ENCODE measurements around the gene COL1A1.

Gene COL1A1

GRCh38 chr17:50201276-50201854 is at the start of gene COL1A1:
Gene COL1A1, minus strand, starts transcription at chr17:50201631. Its CDS starts 118 bp downstream, at chr17:50201513.
- FAIRE-seq = no peak

- no peak for FAIRE-seq
Observed at GRCh38 chr17:50248255-50248654, 46.8 kb upstream of the COL1A1 start.

GRCh38 chr17:50244771-50245170 is 43.3 kb upstream of the COL1A1 start:
- FAIRE-seq = no peak

- FAIRE-seq = no peak
Observed at GRCh38 chr17:50241431-50241830, 40.0 kb upstream of the COL1A1 start.

GRCh38 chr17:50240851-50241250 is 39.4 kb upstream of the COL1A1 start:
- FAIRE-seq = no peak

GRCh38 chr17:50239937-50240336 is 38.5 kb upstream of the COL1A1 start:
- no peak for FAIRE-seq

- FAIRE-seq = no peak
Observed at GRCh38 chr17:50238601-50239280, 37.3 kb upstream of the COL1A1 start.

- no peak for FAIRE-seq
Observed at GRCh38 chr17:50237901-50238300, 36.5 kb upstream of the COL1A1 start.

- no peak for FAIRE-seq
Observed at GRCh38 chr17:50234581-50234980, 33.1 kb upstream of the COL1A1 start.

- no peak for FAIRE-seq
Observed at GRCh38 chr17:50225701-50226240, 24.3 kb upstream of the COL1A1 start.

- no peak for FAIRE-seq
Observed at GRCh38 chr17:50222922-50223321, 21.5 kb upstream of the COL1A1 start.

- FAIRE-seq = no peak
Observed at GRCh38 chr17:50221864-50222545, 20.6 kb upstream of the COL1A1 start.

GRCh38 chr17:50221266-50221863 is 19.9 kb upstream of the COL1A1 start:
- no peak for FAIRE-seq

GRCh38 chr17:50220811-50221210 is 19.4 kb upstream of the COL1A1 start:
- no peak for FAIRE-seq

- FAIRE-seq = no peak
Observed at GRCh38 chr17:50219939-50220465, 18.6 kb upstream of the COL1A1 start.

GRCh38 chr17:50219342-50219741 is 17.9 kb upstream of the COL1A1 start:
- no peak for FAIRE-seq

- FAIRE-seq = no peak
Observed at GRCh38 chr17:50218771-50219315, 17.4 kb upstream of the COL1A1 start.

GRCh38 chr17:50218071-50218759 is 16.8 kb upstream of the COL1A1 start:
- FAIRE-seq = no peak

GRCh38 chr17:50217591-50217990 is 16.2 kb upstream of the COL1A1 start:
- FAIRE-seq = no peak

GRCh38 chr17:50214976-50215760 is 13.7 kb upstream of the COL1A1 start:
- no peak for FAIRE-seq
